ENCODE measurements around the gene TMEM120B. TPM values are rescaled to one million over a fixed set of nuclear protein-coding genes. Genes with fewer than 3 reads are reported as not detected.
"Not testable (repeated sequence)": the region's sequence is repeated elsewhere in the genome, so short reads cannot be mapped to it uniquely, and the experiment has no call there.

Gene TMEM120B
- total RNA-seq, 4 donors from 2014 or later, result 3.7 to 8.6 (median 5.2) TPM

DNA sequence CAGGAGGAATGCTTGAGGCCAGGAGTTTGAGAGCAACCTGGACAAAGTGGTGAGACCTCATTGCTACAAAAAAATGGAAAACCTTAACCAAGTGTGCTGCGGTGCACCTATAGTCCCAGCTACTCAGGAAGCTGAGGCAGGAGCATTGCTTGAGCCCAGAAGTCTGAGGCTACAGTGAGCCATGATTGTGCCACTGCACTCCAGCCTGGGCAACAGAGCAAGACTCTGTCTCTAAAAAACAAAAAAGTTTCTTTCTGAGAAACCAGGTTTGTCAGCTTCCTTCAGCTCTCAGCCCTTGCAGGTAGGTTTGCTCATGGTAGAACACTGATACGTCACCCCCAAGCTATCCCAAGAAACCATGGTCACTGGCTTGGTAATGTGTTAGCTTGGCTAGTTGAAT lies 23.1 kb upstream of the TMEM120B start:
- no peaks in the 10 kb centered on the region for H3K27me3 ChIP-seq
- no peaks in the 10 kb centered on the region for H3K9me3 ChIP-seq
- H3K4me1 ChIP-seq, result peaks cover 0 to 4% (median 0%) of the 10 kb centered on the region in 4 donors
- no peak for DNase-seq
- no peak overlapping the region for H3K27ac ChIP-seq
- no peak overlapping the region for H3K4me3 ChIP-seq
- H3K36me3 ChIP-seq, result no peaks in the 10 kb centered on the region
- no peak for TF ChIP-seq POLR2A (IDR thresholded peaks at IDR 0.05)
- TF ChIP-seq, protein P1, sequence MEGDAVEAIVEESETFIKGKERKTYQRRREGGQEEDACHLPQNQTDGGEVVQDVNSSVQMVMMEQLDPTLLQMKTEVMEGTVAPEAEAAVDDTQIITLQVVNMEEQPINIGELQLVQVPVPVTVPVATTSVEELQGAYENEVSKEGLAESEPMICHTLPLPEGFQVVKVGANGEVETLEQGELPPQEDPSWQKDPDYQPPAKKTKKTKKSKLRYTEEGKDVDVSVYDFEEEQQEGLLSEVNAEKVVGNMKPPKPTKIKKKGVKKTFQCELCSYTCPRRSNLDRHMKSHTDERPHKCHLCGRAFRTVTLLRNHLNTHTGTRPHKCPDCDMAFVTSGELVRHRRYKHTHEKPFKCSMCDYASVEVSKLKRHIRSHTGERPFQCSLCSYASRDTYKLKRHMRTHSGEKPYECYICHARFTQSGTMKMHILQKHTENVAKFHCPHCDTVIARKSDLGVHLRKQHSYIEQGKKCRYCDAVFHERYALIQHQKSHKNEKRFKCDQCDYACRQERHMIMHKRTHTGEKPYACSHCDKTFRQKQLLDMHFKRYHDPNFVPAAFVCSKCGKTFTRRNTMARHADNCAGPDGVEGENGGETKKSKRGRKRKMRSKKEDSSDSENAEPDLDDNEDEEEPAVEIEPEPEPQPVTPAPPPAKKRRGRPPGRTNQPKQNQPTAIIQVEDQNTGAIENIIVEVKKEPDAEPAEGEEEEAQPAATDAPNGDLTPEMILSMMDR (IDR thresholded peaks at IDR 0.05), result no peak

GRCh38 chr12:121692744-121693143 lies 19.8 kb upstream of the TMEM120B start:
- H3K36me3 ChIP-seq, DNase-seq, H3K27me3 ChIP-seq, H3K4me3 ChIP-seq, H3K9me3 ChIP-seq, H3K4me1 ChIP-seq, H3K27ac ChIP-seq: not testable (repeated sequence)

- Histone ChIP-seq H3K4me3 (no peak overlapping the region), H3K27me3 (no peaks in the 10 kb centered on the region), H3K27ac (no peak overlapping the region), H3K4me1 (no peaks in the 10 kb centered on the region), H3K36me3 (no peaks in the 10 kb centered on the region), H3K9me3 (no peaks in the 10 kb centered on the region)
- TF ChIP-seq POLR2A (IDR thresholded peaks at IDR 0.05), result no peak
- TF ChIP-seq, protein P1 (IDR thresholded peaks at IDR 0.05), result no peak
- no peak for DNase-seq
Measured at GRCh38 chr12:121693155-121693687, 19.3 kb upstream of the TMEM120B start.

- no peaks in the 10 kb centered on the region for H3K27me3 ChIP-seq
- no peaks in the 10 kb centered on the region for H3K9me3 ChIP-seq
- H3K4me3 ChIP-seq, result no peak overlapping the region
- H3K27ac ChIP-seq, result no peak overlapping the region
- no peak for TF ChIP-seq POLR2A (IDR thresholded peaks at IDR 0.05)
- TF ChIP-seq, protein P1 (IDR thresholded peaks at IDR 0.05), result peak; percentile 51 to 87 (median 80)
- no peaks in the 10 kb centered on the region for H3K36me3 ChIP-seq
- no peaks in the 10 kb centered on the region for H3K4me1 ChIP-seq
- DNase-seq, result no peak
Measured at GRCh38 chr12:121697093-121697698, 15.4 kb upstream of the TMEM120B start.

GRCh38 chr12:121697861-121698260 lies 14.7 kb upstream of the TMEM120B start:
- not testable (repeated sequence) for H3K27ac ChIP-seq, H3K4me3 ChIP-seq, H3K36me3 ChIP-seq, H3K27me3 ChIP-seq, DNase-seq, H3K9me3 ChIP-seq, H3K4me1 ChIP-seq

DNA sequence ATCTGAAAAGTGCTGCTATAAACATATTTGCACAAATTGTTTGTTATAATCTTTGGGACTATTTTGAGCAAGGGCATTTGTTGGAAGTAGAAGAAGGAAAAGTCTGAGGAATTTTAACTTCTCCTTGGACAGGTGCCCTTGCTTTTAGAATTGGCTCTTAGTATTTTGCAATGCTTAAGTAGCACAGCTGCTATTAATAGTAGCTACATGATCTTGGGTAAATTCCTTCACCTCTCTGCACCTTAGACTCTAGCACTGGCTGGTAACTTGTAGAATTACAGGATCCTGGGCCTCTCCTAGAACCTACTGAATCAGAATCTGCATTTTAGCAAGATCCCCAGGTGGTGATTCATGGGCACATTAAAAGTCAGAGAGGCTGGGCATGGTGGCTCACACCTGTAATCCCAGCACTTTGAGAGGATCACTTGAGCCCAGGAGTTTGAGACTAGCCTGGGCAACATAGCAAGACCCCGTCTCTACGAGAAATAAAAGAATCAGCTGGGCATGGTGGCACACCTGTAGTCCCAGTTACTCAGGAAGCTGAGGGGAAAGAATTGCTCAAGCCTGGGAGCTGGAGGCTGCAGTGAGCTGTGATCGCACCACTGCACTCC lies 10.8 kb upstream of the TMEM120B start:
- TF ChIP-seq, protein P1 (IDR thresholded peaks at IDR 0.05), result no peak
- no peak for TF ChIP-seq POLR2A (IDR thresholded peaks at IDR 0.05)
- no peak overlapping the region for H3K4me3 ChIP-seq
- no peak for DNase-seq
- H3K9me3 ChIP-seq, result no peaks in the 10 kb centered on the region
- H3K36me3 ChIP-seq, result no peaks in the 10 kb centered on the region
- H3K27ac ChIP-seq, result no peak overlapping the region
- no peaks in the 10 kb centered on the region for H3K27me3 ChIP-seq
- H3K4me1 ChIP-seq, result no peaks in the 10 kb centered on the region

Data from Peyer's patch (tissue), 4 donors.